Urinary bladder (tissue), 4 donors: ENCODE measurements around the gene RNF220. TPM values are rescaled to one million over a fixed set of nuclear protein-coding genes. Genes with fewer than 3 reads are reported as not detected.
"Not testable (repeated sequence)": the region's sequence is repeated elsewhere in the genome, so short reads cannot be mapped to it uniquely, and the experiment has no call there.

Experiments
- DNase-seq: peaks from one replicate; pipeline ENCODE4 v3.0.0-alpha.2; 2015; ENCODE audit errors: extremely low spot score
- H3K27ac ChIP-seq: one replicate; pipeline ENCODE4 v1.5.1; 2013; ENCODE audit warnings: low read depth, mild to moderate bottlenecking, moderate library complexity
- H3K36me3 ChIP-seq: one replicate; pipeline ENCODE4 v1.6.1; 2013; ENCODE audit warnings: mild to moderate bottlenecking, moderate library complexity; ENCODE audit not compliant: insufficient read depth
- H3K4me1 ChIP-seq: one replicate; pipeline ENCODE4 v1.6.1; 2013; ENCODE audit warnings: mild to moderate bottlenecking, moderate library complexity; ENCODE audit not compliant: insufficient read depth
- H3K4me3 ChIP-seq: one replicate; pipeline ENCODE4 v1.5.1; 2013; ENCODE audit warnings: low read depth, low read length
- WGBS: extraction: QIAGEN DNeasy Blood & Tissue Kit; methylation state at CpG from one replicate; pipeline ENCODE4 v1.1.7; 2013; 5-methylcytosine and 5-hydroxymethylcytosine counted together
- polyA plus RNA-seq: library from polyadenylated mRNA; stranded (reverse); fragments of 200-250 nt; gene quantifications from one replicate; pipeline ENCODE4 v1.2.3, GENCODE V29; 2013
- small RNA-seq: library from RNA; depleted of rRNA; stranded (forward); fragments of <200 nt; gene quantifications from one replicate; pipeline ENCODE3, GENCODE V24; 2014
- total RNA-seq: library from RNA; depleted of rRNA; stranded (reverse); fragments of >200 nt; gene quantifications from one replicate; pipeline ENCODE4 v1.2.3, GENCODE V29; 2014
- donor health status: healthy with polysubstance abuse.
- donor health status: healthy.

The RNF220 gene
- total and polyA plus RNA-seq, 2 donors, result 17.3 to 89.6 TPM

GRCh38 chr1:44696101-44696500 lies 291.0 kb downstream of the RNF220 start:
- Histone ChIP-seq H3K36me3 (no peaks in the 10 kb centered on the region), H3K4me1 (no peaks in the 10 kb centered on the region), H3K27ac (no peak overlapping the region), H3K4me3 (no peak overlapping the region)
- 83% methylated on average over 3 of the region's 3 CpGs for WGBS
- DNase-seq, result no peak

- no peaks in the 10 kb centered on the region for H3K36me3 ChIP-seq
- DNase-seq, result no peak
- no peaks in the 10 kb centered on the region for H3K4me1 ChIP-seq
Measured at GRCh38 chr1:44696789-44697345, 291.8 kb downstream of the RNF220 start.

DNA sequence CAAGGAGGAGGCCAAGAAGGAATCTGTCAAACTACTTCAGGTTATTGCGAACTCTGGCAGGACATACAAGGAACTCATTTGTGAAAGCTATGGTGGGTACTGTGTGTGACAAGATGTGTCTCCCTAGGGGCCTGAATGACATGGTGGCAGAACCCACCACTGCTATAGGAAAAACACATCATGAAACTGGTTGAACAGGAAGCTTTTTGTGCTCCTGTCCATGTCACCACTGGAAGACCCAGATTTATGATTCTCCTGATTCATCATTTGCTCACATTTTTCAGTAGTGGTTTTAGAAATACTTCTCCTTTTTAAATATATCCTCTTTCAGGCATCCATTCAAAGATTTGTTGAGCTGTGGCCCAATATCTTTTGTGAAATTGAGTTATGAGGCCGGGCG lies 293.1 kb downstream of the RNF220 start:
- H3K36me3 ChIP-seq, result no peaks in the 10 kb centered on the region
- WGBS, result 94% methylated on average over 3 of the region's 3 CpGs
- H3K27ac ChIP-seq, result no peak overlapping the region
- no peaks in the 10 kb centered on the region for H3K4me1 ChIP-seq
- no peak for DNase-seq
- no peak overlapping the region for H3K4me3 ChIP-seq

More at GRCh38 chr1:44696789-44697345, 291.8 kb downstream of the RNF220 start:
- 78% methylated on average over 7 of the region's 7 CpGs for WGBS
- H3K27ac ChIP-seq, result no peak overlapping the region
- H3K4me3 ChIP-seq, result no peak overlapping the region

DNA sequence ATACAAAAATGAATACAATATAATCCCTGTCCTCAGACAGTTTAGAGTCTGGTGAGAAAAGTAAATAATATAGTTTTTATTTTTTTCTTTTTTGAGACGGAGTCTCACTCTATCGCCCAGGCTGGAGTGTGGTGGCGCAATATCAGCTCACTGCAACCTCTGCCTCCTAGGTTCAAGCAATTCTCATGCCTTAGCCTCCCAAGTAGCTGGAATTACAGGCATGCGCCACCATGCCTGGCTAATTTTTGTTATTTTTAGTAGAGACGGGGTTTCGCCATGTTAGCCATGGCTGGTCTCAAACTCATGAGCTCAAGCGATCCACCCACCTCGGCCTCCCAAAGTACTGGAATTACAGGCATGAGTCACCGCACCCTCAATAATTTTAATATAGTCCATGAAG lies 294.3 kb downstream of the RNF220 start:
- not testable (repeated sequence) for H3K36me3 ChIP-seq, H3K4me3 ChIP-seq, H3K4me1 ChIP-seq, DNase-seq, H3K27ac ChIP-seq
- WGBS, result 90% methylated on average over 9 of the region's 9 CpGs

- no peaks in the 10 kb centered on the region for H3K36me3 ChIP-seq
- no peak overlapping the region for H3K4me3 ChIP-seq
- H3K4me1 ChIP-seq, result no peaks in the 10 kb centered on the region
- DNase-seq, result no peak
- no peak overlapping the region for H3K27ac ChIP-seq
- WGBS, result 57% methylated on average over 1 of the region's 1 CpG
Measured at GRCh38 chr1:44700573-44700972, 295.5 kb downstream of the RNF220 start.

GRCh38 chr1:44701141-44701573 lies 296.1 kb downstream of the RNF220 start:
- H3K36me3 ChIP-seq, result no peaks in the 10 kb centered on the region
- no peak overlapping the region for H3K4me3 ChIP-seq
- DNase-seq, result no peak
- 68% methylated on average over 7 of the region's 7 CpGs for WGBS
- no peaks in the 10 kb centered on the region for H3K4me1 ChIP-seq
- no peak overlapping the region for H3K27ac ChIP-seq

Small RNA genes within 50 kb of the gene (small RNA-seq; reads per million reads assigned to genes)
- not detected for gene MIR5584
- not detected for gene RNU6-369P

Other genes starting within 250 kb of the RNF220 start
- 17.2 TPM for gene DMAP1, start 191.8 kb upstream of the RNF220 start, total RNA-seq
- 33.7 TPM for gene DMAP1, start 191.8 kb upstream of the RNF220 start, polyA plus RNA-seq
- 34.3 TPM for gene ERI3, start 50.0 kb upstream of the RNF220 start, total RNA-seq
- gene ERI3, start 50.0 kb upstream of the RNF220 start, polyA plus RNA-seq, result 46.4 TPM